ENCODE results near the gene HDAC2.
"Not testable (repeated sequence)": the region's sequence is repeated elsewhere in the genome, so short reads cannot be mapped to it uniquely, and the experiment has no call there.

Gene HDAC2

DNA sequence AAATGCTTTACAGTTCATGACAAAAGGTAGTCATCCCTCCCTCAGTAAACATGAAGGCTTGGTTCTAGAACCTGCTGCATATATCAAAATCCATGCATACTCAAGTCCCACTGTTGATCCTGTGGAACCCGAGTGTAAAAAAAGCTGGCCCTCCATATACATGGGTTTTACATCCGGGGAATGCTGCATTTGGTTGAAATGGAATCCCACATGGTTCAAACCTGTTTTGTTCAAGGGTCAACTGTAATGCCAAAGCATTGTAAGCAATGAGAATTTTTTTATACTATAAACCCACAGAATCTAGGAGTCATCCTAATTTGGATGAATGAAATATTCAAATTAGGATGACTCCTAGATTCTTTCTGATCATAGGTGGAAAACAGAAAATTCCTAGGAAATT is 5.9 kb upstream of the HDAC2 start:
- DNase-seq: no peak

DNA sequence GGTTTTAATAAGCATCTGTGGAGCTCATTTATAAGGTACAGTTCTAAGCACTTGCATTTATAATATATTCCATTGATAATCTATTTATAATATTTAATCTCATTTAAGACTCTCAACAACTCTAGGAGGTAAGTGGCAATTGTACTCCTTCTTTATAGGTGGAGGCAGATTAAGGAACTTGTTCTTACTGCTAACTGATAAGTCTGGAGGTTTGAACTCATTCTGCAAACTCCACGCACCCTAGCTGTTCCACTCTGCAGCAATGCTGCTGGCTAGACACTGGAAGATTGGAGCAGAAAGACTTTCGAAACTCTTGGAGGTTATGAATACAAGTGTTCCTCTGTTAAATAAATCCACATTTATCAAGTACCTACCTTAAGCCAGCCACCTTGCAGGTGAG is 793 bp upstream of the HDAC2 start:
- DNase-seq: no peak

DNA sequence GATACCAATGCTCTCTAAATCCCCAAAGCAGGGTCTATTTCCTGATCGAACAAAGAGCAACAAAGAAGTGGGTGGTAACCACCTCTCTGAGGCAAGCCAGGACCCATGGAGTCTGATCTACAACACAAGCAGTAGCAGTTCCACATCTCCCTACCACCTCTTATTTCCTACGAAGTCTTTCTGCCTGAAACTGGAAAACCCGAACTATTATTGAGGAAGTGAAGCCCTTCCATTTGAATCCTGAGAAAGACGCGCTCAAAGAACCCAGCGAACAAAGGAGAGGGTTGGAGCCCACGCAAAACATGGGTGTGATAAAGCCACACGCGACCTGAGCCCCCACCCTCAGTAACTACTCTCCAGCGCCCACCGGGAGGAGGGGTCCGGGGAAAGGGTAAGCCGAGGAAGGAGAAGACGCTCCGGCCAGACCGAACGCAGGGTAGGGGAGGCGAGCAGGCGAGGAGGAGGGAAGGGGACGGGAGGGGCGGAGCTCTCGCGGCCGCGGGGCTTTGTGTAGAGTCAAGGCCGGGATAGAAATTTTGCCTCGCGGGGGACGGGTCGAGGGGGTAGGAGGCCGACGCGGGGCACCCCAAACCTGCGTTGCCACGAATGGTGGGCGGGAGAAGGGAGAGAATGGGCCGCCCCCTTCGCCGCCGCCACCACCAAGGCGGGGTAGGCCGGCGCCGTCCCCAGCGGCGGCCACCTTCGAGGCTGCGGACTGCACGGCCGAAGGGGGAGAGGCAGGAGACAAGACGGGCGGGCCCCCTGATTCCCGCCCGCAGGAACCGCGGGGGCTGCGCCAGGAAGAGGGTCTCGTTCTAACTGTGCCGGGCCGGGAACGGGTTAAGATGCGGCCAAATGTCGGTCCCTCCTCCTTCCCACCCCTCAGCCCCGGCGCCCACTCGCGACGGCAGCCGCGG is 802 bp downstream of the HDAC2 start:
- peak in 41 of 51 donors; percentile 3 to 76 (median 38) for DNase-seq

DNA sequence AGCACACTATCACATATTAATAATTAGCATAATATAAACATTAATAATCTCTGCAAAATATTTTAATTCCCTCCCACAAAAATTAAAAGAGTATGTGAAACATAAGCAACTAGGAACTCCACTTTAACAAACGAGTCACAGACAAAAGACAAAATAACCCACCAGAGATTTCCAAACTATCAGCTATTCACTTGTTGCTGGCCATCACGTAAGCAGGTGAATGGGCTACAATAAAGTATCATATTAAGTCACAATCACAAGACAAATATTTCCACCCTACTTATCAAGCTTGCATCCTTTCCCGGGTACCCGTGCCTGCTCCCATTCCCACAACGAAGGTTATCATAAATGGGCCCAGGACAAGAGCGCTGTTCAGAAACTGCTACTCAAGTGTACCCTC is 2.5 kb downstream of the HDAC2 start:
- DNase-seq: no peak

DNA sequence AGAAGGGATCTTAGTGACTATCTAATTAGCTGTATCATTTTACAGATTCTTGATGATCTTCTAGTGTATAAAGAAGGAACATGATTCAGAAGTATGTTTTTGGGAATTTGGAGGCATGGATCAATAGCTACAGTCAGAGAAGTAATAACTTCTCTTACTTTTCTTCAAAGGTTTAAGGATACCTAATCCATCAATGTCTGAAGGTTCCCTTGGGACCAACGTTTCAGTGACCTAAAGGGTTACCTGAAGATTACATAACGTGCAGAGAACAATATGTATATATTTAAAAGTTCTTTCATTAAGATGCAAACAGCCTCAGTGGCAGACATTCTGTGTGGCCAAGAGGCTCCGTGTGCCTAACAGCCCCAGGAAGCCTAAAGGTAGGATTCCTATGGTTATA is 3.2 kb downstream of the HDAC2 start:
- DNase-seq: no peak

DNA sequence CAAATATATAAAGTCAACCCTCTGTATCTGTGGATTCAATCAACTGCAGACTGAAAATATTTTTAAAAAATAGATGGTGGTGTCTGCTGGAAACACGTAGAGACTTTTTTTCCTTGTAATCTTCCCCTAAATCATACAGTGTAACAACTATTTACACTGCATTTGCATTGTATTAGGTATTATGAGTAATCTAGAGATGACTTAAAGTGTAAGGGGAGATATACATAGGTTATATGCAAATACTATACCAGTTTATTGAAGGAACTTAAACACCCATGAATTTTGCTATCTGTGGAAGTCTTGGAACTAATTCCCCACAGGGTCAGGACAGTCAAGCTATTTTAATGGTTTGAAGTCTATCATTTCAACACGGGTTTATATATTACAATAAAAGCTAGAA is 10.2 kb downstream of the HDAC2 start:
- DNase-seq: no peak

DNA sequence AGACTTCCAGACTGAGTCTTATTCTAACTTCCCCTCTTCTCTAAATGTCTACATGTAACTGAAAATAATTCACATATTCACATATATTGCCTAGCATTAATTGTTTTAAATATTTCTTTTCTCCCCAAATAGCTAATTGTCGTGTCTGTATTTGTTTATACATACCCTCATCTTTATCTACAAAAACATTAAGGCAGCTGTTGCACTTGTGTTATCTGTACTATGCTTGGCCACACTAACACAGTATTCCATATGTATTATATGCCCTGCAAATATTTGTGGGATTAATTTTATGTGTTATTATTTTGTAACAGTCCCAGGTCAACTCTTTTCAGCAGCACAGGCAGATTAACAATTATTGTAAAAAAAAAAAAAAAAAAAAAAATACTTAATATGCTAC is 11.7 kb downstream of the HDAC2 start:
- DNase-seq: no peak

DNA sequence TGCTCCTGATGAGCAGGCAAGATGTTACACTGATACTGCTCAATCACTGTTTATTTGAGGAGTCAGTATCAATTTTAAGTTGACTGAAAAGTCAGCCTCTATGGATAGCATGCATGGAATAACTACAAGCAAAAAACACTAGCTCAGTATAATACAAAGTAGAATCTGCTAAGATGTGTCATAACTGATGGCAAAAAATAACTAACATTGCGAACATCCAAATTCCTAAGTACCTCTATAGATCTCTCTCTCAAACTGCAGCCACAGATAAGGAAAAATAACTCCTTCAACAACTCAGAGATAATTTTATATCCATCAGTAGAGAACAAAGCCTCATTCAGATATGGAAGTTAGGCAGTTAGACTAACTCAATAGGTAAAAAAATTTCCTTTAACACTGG is 16.3 kb downstream of the HDAC2 start:
- no peak for DNase-seq

DNA sequence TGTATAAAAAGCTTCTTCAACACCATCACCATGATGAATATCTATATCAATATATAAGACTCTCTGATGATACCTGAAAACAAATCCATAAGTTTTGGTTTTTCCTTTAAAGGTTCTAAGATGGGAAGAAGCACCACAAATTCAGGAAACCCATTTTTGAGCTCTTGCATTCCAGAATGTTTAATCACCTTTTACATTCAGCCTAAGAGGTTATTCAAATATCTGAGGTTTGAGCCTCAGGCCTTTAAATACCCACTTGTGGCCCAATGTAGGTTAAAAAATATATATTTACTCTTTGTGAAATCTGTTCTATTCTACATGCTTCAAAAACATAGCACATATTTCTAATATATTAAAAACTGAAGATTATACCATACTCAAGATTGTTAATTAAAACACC is 17.6 kb downstream of the HDAC2 start:
- no peak for DNase-seq

DNA sequence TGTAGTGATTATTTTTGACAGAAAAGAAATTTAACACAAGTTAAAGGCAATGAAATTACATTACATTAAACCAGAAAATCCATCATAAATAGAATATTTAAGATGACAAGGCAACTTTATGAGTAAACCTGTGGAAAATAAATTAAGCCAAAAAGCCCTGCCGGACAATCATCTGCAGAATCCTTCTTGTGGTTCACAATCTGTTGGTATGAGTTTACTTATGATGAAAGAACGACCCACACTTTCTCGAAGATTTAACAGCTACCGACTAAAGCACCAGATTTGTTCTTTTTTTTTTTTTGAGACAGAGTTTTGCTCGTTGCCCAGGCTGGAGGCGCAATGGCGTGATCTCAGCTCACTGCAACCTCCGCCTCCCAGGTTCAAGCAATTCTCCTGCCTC is 21.4 kb downstream of the HDAC2 start:
- DNase-seq: no peak

DNA sequence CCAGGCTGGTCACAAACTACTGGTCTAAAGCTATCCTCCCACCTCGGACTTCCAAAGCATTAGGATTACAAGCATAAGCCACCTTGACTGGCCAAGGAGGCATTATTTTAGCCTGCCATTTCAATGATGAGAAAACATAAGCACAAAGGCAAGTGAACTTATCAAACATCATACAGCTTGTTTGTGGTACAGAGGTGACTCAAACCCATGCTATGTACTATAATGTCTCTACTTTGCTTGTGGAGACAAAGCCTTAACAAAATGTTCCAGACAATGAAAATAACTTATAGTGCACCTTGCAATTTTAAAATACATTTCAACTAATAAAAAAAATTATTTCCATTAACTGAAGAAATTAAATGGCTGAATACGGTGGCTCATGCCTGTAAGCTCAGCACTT is 26.2 kb downstream of the HDAC2 start:
- DNase-seq: no peak

DNA sequence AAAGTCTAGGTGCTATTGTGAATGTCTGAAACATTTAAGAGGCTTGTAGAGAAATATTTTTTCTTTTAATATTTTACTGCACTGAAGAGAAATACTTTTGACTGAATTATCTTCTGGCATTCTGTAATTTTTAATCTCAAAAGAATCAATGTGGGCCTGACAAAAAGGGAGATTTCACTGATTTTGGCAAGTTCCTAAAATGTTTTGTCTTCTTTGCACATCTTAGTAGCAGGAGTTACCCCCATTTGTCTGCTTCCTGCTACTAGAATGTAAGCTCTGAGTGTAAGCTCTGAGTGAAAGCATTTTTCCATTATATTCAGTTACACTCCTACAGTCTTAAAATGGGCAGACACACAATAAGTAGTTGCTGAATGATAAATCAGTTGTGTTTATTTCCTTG is 31.1 kb downstream of the HDAC2 start:
- no peak for DNase-seq

DNA sequence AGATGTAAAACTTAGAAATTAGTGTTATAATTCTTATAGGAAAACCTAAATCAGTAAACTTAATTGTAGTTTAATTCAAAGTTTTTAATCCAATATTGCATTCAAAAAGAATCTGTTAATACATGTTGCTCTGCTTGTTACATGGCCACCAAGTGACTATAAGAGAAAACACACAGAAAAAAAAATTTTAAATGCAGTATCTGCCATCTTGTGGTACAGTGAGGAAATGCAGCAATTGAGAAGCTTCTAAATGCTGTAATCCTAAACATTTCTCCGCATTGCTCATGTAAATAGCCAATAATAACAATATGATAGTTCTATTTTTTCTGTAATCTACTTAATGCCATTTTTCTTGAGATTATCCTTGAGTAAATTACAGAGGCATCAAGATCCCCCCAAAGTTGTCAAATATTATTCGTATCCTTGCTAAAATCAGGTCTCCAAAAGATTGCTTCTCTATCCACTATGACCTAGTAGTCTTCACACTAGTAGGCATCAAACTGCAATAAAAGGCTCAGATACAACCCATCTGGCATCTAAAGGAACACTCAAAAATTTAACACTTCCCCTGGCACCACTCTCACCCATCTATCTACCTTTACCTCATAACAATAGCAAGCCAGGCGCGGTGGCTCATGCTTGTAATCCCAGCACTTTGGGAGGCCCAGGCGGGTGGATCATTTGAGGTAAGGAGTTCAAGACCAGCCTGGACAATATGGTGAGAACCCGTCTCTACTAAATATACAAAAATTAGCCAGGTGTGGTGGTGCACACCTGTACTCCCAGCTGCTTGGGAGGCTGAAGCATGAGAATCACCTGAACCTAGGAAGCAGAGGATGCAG is 34.6 kb downstream of the HDAC2 start:
- DNase-seq: peak in 3 of 51 donors; percentile 2 to 52 (median 3)

DNA sequence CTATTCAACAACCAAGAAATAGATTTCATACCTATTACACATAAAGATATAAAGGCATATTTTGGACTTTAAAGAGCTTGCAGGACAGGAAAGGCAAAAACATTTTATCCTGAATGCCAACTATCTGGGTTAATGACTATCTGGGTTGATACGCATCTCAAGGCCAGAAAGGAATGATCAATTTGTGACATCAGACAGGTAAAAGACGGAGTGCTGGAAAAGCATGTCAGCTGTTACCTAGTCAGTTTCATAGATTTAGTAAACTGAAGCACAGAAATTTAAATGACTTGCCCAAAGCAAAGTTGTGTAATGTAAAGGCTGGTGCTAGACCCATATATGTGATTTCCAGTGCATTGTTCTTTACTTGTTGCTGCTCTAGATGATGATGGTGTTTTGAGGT is 36.8 kb downstream of the HDAC2 start:
- no peak for DNase-seq

DNA sequence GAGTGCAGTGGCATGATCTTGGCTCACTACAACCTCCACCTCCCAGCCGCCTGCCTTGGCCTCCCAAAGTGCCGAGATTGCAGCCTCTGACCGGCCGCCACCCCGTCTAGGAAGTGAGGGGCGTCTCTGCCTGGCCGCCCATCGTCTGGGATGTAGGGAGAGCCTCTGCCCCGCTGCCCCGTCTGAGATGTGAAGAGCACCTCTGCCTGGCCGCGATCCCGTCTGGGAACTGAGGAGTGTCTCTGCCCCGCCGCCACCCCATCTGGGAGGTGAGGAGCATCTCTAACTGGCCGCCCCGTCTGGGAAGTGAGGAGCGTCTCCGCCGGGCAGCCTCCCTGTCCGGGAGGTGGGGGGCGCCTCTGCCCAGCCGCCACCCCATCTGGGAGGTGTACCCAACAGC is 39.0 kb downstream of the HDAC2 start:
- DNase-seq: not testable (repeated sequence)

DNA sequence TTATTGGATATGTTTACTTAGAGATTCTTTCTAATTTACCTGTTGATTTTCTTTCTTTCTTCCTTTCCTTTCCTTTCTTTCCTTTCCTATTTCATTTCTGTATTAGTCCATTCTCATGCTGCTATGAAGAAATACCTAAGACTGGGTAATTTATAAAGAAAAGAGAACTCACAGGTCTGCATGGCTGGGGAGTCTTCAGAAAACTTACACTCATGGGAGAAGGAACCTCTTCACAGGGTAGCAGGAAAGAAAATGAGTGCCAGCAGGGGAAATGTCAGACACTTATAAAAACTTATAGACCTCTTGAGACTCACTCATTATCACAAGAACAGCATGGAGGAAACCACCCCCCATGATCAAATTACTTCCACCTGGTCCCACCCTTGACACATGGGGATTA is 40.8 kb downstream of the HDAC2 start:
- DNase-seq: no peak

DNA sequence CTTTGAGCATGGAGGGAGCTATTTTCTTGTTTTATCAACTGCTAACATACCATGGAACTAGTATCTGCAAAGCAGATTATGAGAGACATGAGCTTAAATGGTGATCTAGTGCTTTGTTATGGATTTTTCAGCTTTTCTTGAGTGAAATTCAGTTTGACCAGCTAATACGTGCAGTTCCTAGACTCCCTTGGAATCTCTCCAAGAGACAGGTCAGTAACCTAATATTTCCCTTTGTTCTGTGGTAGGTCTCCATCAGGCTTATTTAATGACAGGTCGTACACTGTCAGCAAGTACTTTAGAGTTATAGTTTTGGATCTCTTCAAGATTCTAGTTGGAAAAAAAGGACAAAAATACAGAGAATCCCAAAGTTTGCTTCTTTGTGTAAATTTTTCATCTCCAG is 43.9 kb downstream of the HDAC2 start:
- no peak for DNase-seq

DNA sequence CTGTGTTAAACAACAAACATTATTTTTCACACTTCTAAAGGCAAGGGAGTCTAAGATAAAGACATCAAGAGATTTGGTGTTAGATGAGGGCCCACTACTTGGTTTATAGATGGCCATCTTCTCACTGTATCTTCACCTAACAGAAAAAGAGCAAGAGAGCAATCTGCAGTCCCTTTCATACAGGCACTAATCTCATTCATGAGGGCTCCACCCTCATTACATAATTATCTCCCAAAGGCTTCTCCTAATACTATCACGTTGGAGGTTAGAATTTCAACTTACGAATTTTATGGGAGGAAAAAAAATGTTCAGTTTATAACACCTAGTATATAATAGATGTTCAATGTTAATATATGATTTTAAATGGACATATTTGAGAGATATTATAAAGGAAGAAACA is 45.6 kb downstream of the HDAC2 start:
- DNase-seq: no peak

DNA sequence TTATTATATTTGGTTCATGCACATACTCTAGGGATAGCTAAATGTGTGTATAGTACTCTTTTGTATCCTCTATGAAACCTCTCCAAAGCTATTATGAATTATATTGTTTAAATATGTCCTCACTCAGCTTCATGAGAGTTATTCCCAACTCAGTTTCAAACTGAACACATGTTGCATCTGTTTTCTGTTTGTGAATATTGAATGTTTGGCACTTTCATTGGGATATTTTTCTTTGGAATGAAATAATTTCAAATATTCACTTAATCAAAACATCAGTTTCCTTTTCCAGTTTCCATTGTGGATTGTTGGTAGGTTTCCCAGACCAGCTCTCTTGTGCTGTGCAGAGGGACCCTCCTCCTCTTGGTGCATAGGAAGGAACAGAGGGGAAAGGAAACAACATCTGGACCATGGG is 46.6 kb downstream of the HDAC2 start:
- no peak for DNase-seq

DNA sequence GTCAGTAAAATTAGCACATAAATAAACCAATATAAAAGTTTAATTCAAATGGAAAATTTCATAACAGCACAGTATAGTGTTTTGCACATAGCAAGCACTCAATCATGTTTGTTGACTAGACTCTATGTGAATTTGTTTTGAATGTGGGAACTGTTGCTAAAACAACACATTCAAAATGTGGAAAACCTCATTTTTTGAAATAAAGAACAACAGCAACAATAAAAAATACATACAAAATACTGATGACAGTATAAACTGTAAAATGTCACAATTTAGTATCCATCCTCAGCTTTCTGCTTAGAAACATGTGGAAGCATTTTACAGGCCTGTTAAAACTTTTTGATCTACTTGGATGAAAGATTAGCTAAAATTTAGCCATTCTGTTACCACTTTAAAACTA is 47.4 kb downstream of the HDAC2 start:
- no peak for DNase-seq

DNA sequence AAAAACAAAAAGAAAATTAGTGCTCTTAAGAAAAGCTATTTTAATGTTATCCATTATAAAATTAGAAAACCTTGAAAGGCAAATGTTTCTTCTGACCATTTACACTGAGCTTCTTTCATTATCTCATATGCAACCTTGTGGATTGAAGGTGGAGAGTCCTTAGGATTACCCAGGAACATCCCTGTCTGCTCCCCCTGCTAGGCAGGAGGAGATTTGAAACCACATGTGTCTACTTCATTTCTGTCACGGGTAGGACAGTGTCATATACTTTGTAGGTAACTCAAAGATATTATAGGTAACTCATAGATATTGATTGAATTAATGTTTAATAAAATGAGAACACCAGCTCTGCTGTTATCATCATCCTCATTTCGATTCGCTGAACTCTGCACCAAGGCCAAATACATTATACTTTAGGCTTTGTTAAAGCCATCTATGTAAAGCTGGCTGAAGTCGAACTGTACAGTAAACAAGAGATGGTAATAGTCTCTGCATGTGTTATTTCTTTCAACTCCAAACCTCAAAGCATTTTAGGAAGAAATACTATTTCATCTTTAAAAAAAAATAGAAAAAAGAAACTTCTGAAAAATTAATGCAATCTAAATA is 49.5 kb downstream of the HDAC2 start:
- DNase-seq: no peak

DNA sequence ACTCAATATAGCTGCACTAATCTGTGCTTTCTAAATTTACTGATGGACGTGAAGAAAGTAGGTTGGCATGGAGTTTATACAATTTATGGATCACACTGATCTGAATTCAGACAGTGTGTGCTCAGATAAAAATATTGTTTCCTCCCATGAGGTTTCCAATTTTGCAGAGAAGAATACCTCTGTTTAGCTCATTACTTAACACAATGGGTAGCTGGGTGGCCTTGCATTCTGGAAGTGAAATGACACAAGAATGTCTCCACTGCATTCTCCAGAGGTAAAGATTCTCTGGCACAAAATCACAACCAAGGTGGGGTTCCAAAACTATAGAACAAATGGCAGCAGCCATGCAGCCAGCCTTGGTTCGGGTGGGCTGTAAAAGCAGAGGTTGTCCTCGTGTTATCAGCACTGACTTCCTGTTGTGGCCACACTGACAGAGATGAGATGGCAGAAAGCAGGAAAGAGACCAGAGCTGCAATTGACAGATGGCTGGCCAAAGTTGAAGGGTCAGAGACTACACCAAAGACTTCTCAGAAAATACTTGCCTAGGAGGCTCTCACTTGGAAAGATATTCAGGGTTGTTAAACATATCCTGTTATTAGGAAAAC is 50.2 kb downstream of the HDAC2 start:
- DNase-seq: no peak

All from hypothalamus (tissue), 51 donors.